ENCODE results near the gene IER5L. TPM values are rescaled to one million over a fixed set of nuclear protein-coding genes. Genes with fewer than 3 reads are reported as not detected.
A peak's percentile ranks its signal among the peaks of the same experiment; 100 is the strongest.

The IER5L gene
- total and polyA plus RNA-seq, 2 experiments from 2014 or later: 38.0 to 39.7 TPM

DNA sequence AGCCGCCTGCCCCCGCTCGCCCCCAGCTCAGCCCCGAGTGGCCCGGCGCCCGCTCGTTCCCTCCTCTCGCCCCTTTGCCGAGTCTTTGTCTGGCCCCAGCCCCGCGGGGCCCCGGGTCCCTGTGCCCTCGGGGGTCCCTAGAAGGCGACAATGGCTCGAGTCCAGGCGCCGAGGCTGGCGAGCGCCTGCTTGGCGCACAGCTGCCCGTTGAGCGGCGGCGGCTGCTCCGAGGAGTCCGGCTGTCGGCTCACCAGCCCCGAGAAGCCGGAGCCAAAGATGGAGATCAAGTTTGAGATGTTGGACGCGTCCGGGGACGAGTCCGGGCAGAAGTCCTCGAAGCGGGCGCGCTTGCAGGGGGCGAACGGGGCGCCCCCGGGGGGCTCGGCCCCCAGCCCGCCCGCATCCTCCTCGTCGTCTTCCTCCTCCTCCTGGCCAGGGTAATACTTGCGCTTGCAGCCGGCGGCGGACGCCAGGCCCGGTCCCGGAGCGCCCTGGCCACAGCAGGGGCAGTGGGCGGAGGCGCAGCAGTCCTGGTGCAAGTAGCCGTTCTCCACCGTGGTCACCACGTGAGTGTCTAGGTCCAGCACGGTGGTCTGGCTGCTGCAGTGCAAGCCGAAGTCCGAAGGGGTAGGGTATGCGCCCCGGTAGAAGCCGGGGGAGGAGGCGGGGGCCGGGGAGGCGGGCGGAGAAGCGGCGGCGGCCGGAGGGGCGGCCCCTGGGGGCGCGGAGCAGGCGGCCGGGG is 1.2 kb downstream of the IER5L start:
- 1% methylated on average over 49 of the region's 80 CpGs for WGBS (ENCODE audit: low lambda C conversion rate, missing lambda C conversion rate)
- Histone ChIP-seq H3K36me3 (replicated peaks; ENCODE audit: insufficient read depth, low read depth) (no peaks in the 10 kb centered on the region), H3K4me1 (ENCODE audit: insufficient read depth) (peaks cover 33% of the 10 kb centered on the region), H3K27ac (peak overlapping the region; percentile 99), H2AFZ (no peak overlapping the region), H3K9me2 (replicated peaks; ENCODE audit: insufficient read depth) (no peaks in the 10 kb centered on the region), H3K79me2 (peaks cover 14% of the 10 kb centered on the region), H3K9me3 (ENCODE audit: low read depth) (no peaks in the 10 kb centered on the region), H3K4me3 (peak overlapping the region; percentile 94), H3K4me2 (peak overlapping the region; percentile 94), H4K20me1 (ENCODE audit: insufficient read depth, poor library complexity, severe bottlenecking) (no peaks in the 10 kb centered on the region), H3K27me3 (no peaks in the 10 kb centered on the region)
- DNase-seq (ENCODE audit: low spot score): peak; percentile 57
- TF ChIP-seq EZH2 (IDR thresholded peaks at IDR 0.05; ENCODE audit: borderline replicate concordance): no peak
- TF ChIP-seq CTCF (IDR thresholded peaks at IDR 0.05; ENCODE audit: poor library complexity): peak; percentile 1

GRCh38 chr9:129175825-129176633 is 2.0 kb downstream of the IER5L start:
- no peaks in the 10 kb centered on the region for H3K36me3 ChIP-seq (replicated peaks; ENCODE audit: insufficient read depth, low read depth)
- no peaks in the 10 kb centered on the region for H4K20me1 ChIP-seq (ENCODE audit: insufficient read depth, poor library complexity, severe bottlenecking)
- peaks cover 14% of the 10 kb centered on the region for H3K79me2 ChIP-seq
- peak overlapping the region; percentile 94 for H3K4me3 ChIP-seq
- H2AFZ ChIP-seq: no peak overlapping the region
- peak overlapping the region; percentile 94 for H3K4me2 ChIP-seq
- H3K4me1 ChIP-seq (ENCODE audit: insufficient read depth): peaks cover 26% of the 10 kb centered on the region
- WGBS (ENCODE audit: low lambda C conversion rate, missing lambda C conversion rate): 1% methylated on average over 40 of the region's 47 CpGs
- peak overlapping the region; percentile 99 for H3K27ac ChIP-seq
- H3K27me3 ChIP-seq: no peaks in the 10 kb centered on the region
- peak; percentile 93 for DNase-seq (ENCODE audit: low spot score)
- no peak for TF ChIP-seq EZH2phosphoT487 (IDR thresholded peaks at IDR 0.05; ENCODE audit: low read depth, severe bottlenecking, unreplicated experiment)
- no peak for TF ChIP-seq CTCF (IDR thresholded peaks at IDR 0.05; ENCODE audit: poor library complexity)
- TF ChIP-seq EZH2 (IDR thresholded peaks at IDR 0.05; ENCODE audit: borderline replicate concordance): no peak
- no peaks in the 10 kb centered on the region for H3K9me3 ChIP-seq (ENCODE audit: low read depth)
- H3K9me2 ChIP-seq (replicated peaks; ENCODE audit: insufficient read depth): no peaks in the 10 kb centered on the region

GRCh38 chr9:129175515-129175824 is 2.6 kb downstream of the IER5L start:
- Histone ChIP-seq H3K36me3 (replicated peaks; ENCODE audit: insufficient read depth, low read depth) (no peaks in the 10 kb centered on the region), H4K20me1 (ENCODE audit: insufficient read depth, poor library complexity, severe bottlenecking) (no peaks in the 10 kb centered on the region), H3K79me2 (peaks cover 14% of the 10 kb centered on the region), H3K27ac (peak overlapping the region; percentile 99), H3K9me2 (replicated peaks; ENCODE audit: insufficient read depth) (no peaks in the 10 kb centered on the region), H3K4me2 (peak overlapping the region; percentile 94), H3K9me3 (ENCODE audit: low read depth) (no peaks in the 10 kb centered on the region), H2AFZ (no peak overlapping the region), H3K4me1 (ENCODE audit: insufficient read depth) (peaks cover 21% of the 10 kb centered on the region), H3K4me3 (peak overlapping the region; percentile 94), H3K27me3 (no peaks in the 10 kb centered on the region)
- WGBS (ENCODE audit: low lambda C conversion rate, missing lambda C conversion rate): 1% methylated on average over 10 of the region's 10 CpGs
- DNase-seq (ENCODE audit: low spot score): no peak
- TF ChIP-seq EZH2 (IDR thresholded peaks at IDR 0.05; ENCODE audit: borderline replicate concordance) (no peak), CTCF (IDR thresholded peaks at IDR 0.05; ENCODE audit: poor library complexity) (no peak), EZH2phosphoT487 (IDR thresholded peaks at IDR 0.05; ENCODE audit: low read depth, severe bottlenecking, unreplicated experiment) (no peak)
